Common myeloid progenitor, CD34-positive (primary cell): ENCODE data around the gene SEMA4D.

Experiments
- CTCF ChIA-PET: fragments of 350-600 bp; sonication (Branson Sonifier 250); formaldehyde crosslinking; loops from one replicate; lab custom pipeline; 2021; ENCODE audit warnings: antibody characterized with exemption; lab: Charles Lee
- POLR2A ChIA-PET: fragments of 350-600 bp; sonication (Branson Sonifier 250); formaldehyde crosslinking; loops from one replicate; lab custom pipeline; 2021; ENCODE audit warnings: antibody characterized with exemption; lab: Charles Lee
- DNase-seq, 3 donors: peaks; one replicate each; pipeline versions ENCODE4 v3.0.0 to v3.0.0-alpha.2; 2013
- H3K27ac ChIP-seq, 2 experiments: 1 replicate in 1 of 2; 2 replicates in 1 of 2; pipeline ENCODE4 v1.7.0; 2013; ENCODE audit warnings: inconsistent platforms in 2 of 2, low read length in 2 of 2, mild to moderate bottlenecking in 2 of 2, low read depth in 1 of 2, moderate library complexity in 1 of 2; ENCODE audit not compliant: severe bottlenecking in 2 of 2, insufficient read depth in 1 of 2, poor library complexity in 1 of 2
- H3K27me3 ChIP-seq, 5 experiments: replicated peaks in 2 of 5; 1 replicate in 3 of 5; 2 replicates in 2 of 5; pipeline versions ENCODE4 v1.6.1 to v1.7.0; 2013; ENCODE audit warnings: low read length in 4 of 5, mild to moderate bottlenecking in 2 of 5, moderate library complexity in 2 of 5, inconsistent platforms in 1 of 5; ENCODE audit not compliant: insufficient read depth in 5 of 5, control insufficient read depth in 4 of 5
- H3K36me3 ChIP-seq, 4 experiments: 1 replicate in 2 of 4; 2 replicates in 2 of 4; pipeline versions ENCODE4 v1.6.1 to v1.7.0; 2013; ENCODE audit warnings: low read length in 3 of 4, control low read depth in 1 of 4, mild to moderate bottlenecking in 1 of 4; ENCODE audit not compliant: control insufficient read depth in 4 of 4, insufficient read depth in 4 of 4
- H3K4me1 ChIP-seq, 4 experiments: 1 replicate in 3 of 4; 2 replicates in 1 of 4; pipeline versions ENCODE4 v1.6.1 to v1.7.1; 2013; ENCODE audit warnings: low read length in 3 of 4, mild to moderate bottlenecking in 3 of 4, control low read depth in 1 of 4, inconsistent platforms in 1 of 4, moderate library complexity in 1 of 4; ENCODE audit not compliant: control insufficient read depth in 4 of 4, insufficient read depth in 4 of 4; ENCODE audit errors: control extremely low read depth in 1 of 4
- H3K4me3 ChIP-seq, 7 experiments: 1 replicate in 4 of 7; 2 replicates in 3 of 7; pipeline versions ENCODE4 v1.5.1 to v1.7.0; 2013; ENCODE audit warnings: mild to moderate bottlenecking in 7 of 7, low read length in 6 of 7, moderate library complexity in 6 of 7, inconsistent platforms in 2 of 7, low read depth in 2 of 7, control low read depth in 1 of 7; ENCODE audit not compliant: insufficient read depth in 4 of 7, control insufficient read depth in 1 of 7; ENCODE audit errors: extremely low read depth in 1 of 7
- H3K9me3 ChIP-seq, 5 experiments: 1 replicate in 4 of 5; 2 replicates in 1 of 5; pipeline versions ENCODE4 v1.6.1 to v1.7.1; 2013; ENCODE audit warnings: low read length in 4 of 5, mild to moderate bottlenecking in 2 of 5, inconsistent platforms in 1 of 5, low read depth in 1 of 5, moderate library complexity in 1 of 5; ENCODE audit not compliant: control insufficient read depth in 4 of 5, insufficient read depth in 2 of 5; ENCODE audit errors: control extremely low read depth in 1 of 5
- WGBS: methylation state at CpG from one replicate; pipeline ENCODE4 v1.1.5; 2013; ENCODE audit not compliant: insufficient coverage; 5-methylcytosine and 5-hydroxymethylcytosine counted together

Gene SEMA4D

DNA sequence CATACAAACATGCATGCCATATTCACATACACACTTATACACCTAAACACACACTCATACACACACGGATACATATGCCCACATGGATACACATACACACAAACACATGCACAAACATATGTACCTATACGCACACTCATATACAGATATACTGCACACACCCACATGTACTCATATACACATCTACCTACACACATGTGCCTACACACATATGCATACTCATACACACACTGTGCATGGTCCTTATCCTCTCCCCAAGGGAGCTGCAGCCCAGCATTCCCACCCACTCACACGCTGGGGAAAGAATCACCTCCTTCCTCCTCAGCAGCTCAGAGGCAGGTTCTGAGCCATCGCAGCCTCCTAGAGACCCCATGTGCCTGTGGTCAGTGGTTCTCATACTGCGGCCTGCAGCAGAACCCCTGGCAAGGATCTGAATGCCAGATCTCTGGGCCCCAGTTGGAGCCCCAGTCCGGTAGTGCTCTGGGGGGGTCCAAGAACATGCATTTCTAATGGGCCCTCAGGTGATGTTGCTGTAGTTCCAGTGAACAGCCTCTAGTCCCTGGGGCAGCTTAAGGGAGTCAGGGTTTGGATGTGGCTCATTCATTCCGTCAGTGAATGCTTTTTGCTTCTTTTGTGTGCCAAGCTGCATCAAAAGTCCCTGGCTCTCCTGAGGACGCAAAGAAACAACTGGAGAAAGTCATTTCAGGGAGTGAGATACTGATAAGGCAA, 39.0 kb downstream of the SEMA4D start:
- Histone ChIP-seq H3K27ac (no peak overlapping the region), H3K4me1 (peaks cover 11 to 80% (median 71%) of the 10 kb centered on the region in 4 experiments), H3K27me3 (no peaks in the 10 kb centered on the region), H3K4me3 (no peak overlapping the region), H3K36me3 (peaks cover 0 to 30% (median 11%) of the 10 kb centered on the region in 4 experiments), H3K9me3 (no peaks in the 10 kb centered on the region)
- ChIA-PET CTCF (interaction anchor here (0.5 to 1.8 kb wide), 4 partner anchors 51 to 117 kb away, joined by 3 to 6 read pairs (median 3); no protein-coding TSS in a partner anchor), POLR2A (no interaction called here)
- WGBS: 92% methylated on average over 8 of the region's 8 CpGs
- DNase-seq: no peak

DNA sequence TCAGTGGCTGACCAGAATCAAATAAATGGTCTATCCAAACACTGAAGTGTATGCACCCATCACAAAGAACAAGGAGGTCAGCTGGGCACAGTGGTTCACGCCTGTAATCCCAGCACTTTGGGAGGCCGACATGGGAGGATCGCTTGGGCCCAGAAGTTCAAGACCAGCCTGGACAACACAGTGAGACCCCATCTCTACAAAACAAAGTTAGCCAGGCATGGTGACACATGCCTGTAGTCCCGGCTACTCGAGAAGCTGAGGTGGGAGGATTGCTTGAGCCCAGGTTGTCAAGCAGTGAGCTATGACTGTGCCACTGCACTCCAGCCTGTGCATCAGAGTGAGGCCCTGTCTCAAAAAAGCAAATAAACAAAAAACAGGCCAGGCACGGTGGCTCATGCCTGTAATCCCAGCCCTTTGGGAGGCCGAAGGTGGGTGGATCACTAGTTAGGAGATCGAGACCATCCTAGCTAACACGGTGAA, 40.5 kb downstream of the SEMA4D start:
- Histone ChIP-seq H3K36me3 (peaks cover 2 to 43% (median 13%) of the 10 kb centered on the region in 4 experiments), H3K4me3 (no peak overlapping the region), H3K4me1 (peaks cover 6 to 66% (median 58%) of the 10 kb centered on the region in 4 experiments), H3K9me3 (no peaks in the 10 kb centered on the region), H3K27ac (no peak overlapping the region), H3K27me3 (no peaks in the 10 kb centered on the region)
- CTCF ChIA-PET: interaction anchor here (1.0 to 2.5 kb wide), 5 partner anchors 26 to 141 kb away, joined by 3 to 16 read pairs (median 4); no protein-coding TSS in a partner anchor
- no peak for DNase-seq
- whole genome bisulfite sequencing: 92% methylated on average over 8 of the region's 9 CpGs
- POLR2A ChIA-PET: interaction anchor here (1.1 kb wide), 1 partner anchor 15 kb away, joined by 4 read pairs; no protein-coding TSS in a partner anchor

DNA sequence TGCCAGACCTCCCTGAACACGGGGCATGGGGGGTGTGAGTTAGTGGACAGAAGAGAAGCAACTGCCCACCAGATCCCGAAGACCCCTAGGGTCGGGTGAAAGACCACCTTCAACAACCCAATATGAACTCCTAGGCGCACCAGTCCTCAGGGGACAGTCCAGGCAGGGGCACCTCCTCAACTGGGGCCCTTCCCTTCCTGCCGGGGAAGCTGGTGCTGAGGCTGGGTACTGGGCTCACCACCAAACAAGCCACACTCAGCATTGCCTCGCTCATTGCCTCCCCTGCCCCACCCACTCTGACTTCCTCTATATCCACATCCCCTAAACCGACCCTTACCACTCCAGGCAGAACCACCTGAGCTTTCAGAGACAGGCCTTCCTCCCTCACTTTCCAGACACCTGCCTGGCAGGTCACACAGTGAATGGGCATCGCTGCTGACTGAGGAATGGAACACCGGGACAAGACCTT, 42.5 kb downstream of the SEMA4D start:
- Histone ChIP-seq H3K4me3 (peak overlapping the region in 1 of 7 experiments; percentile 40), H3K36me3 (peaks cover 5 to 44% (median 14%) of the 10 kb centered on the region in 4 experiments), H3K27me3 (no peaks in the 10 kb centered on the region), H3K4me1 (peaks cover 0 to 49% (median 42%) of the 10 kb centered on the region in 4 experiments), H3K9me3 (no peaks in the 10 kb centered on the region), H3K27ac (no peak overlapping the region)
- POLR2A ChIA-PET: no interaction called here
- CTCF ChIA-PET: interaction anchor here (0.8 to 2.5 kb wide), 5 partner anchors 8 to 94 kb away, joined by 3 to 16 read pairs (median 3); no protein-coding TSS in a partner anchor
- 43% methylated on average over 7 of the region's 9 CpGs for WGBS
- DNase-seq: peak in 2 of 3 donors; percentile 70 to 81

DNA sequence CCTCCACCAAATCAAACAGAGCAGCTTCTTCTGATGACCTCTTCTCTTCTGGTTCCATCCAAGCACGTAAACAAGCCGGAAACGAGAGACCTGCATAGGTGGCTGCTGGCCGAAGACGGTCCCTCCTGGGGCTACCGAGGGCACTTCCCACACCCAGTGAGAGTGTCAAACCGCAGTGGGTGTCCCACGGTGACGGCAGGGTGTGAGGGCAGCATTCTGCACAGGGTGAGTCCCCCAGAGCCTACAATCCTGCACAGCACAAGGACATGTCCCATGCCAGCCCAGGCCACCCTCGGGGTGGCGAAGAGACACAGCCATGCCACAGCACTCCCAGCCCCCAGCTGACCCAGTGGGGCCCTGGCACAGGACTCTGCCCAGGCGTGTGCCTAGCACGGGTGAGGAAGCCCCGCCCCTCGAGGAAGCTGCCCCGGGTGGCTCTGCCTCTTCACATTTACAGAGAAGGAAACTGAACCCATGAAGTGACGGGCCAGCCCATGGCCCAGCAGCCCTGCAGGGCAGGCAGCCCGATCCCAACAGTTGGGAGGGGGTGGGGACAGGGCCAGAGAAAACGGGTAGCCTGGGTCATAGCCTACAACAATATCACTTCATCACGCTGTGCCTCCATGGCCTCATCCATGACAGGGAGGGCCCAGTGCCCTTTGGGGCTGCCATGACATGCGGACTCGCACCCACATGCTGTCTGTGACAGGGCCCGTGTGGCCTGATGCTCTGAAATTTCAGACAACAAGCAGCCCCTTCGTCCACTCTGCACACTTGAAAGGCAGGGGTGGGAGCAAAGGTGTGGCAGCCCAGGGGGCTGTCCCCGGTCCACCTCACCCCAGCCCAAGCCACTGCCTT, 43.2 kb downstream of the SEMA4D start:
- H3K27me3 ChIP-seq: no peaks in the 10 kb centered on the region
- H3K4me3 ChIP-seq: peak overlapping the region in 2 of 7 experiments; percentile 28 to 40
- POLR2A ChIA-PET: no interaction called here
- H3K36me3 ChIP-seq: peaks cover 5 to 42% (median 18%) of the 10 kb centered on the region in 4 experiments
- H3K9me3 ChIP-seq: no peaks in the 10 kb centered on the region
- H3K27ac ChIP-seq: peak overlapping the region in 1 of 2 experiments; percentile 13
- CTCF ChIA-PET: interaction anchor here (1.2 to 1.8 kb wide), 2 partner anchors 94 to 114 kb away, joined by 4 read pairs; no protein-coding TSS in a partner anchor
- 84% methylated on average over 20 of the region's 25 CpGs for WGBS
- peaks cover 0 to 44% (median 37%) of the 10 kb centered on the region in 4 experiments for H3K4me1 ChIP-seq
- DNase-seq: no peak

DNA sequence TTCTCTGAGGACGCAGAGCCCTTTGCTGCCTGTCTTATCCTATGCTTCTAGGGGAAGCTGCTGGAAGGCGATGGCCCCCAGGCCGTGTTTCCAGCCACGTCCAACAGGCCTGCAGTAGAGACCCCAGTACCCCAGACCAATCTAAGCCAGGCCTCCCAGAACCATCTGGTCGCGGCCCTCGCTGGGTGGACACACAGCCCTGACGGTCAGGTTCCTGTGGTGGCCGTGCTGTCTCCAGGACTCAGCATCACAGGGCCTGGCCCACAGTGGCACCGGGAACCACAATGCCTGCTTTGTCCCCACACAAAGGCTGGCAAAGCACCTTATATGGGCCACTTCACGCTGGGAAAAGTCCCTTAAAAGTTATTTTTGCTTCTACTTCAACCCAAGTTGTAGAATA, 44.5 kb downstream of the SEMA4D start:
- no peak for DNase-seq
- H3K4me1 ChIP-seq: peaks cover 0 to 39% (median 32%) of the 10 kb centered on the region in 4 experiments
- H3K27ac ChIP-seq: no peak overlapping the region
- H3K36me3 ChIP-seq: peaks cover 5 to 44% (median 17%) of the 10 kb centered on the region in 4 experiments
- POLR2A ChIA-PET: no interaction called here
- WGBS: 98% methylated on average over 8 of the region's 11 CpGs
- CTCF ChIA-PET: interaction anchor here (1.1 to 1.8 kb wide), 3 partner anchors 11 to 115 kb away, joined by 4 read pairs; no protein-coding TSS in a partner anchor
- no peaks in the 10 kb centered on the region for H3K9me3 ChIP-seq
- no peak overlapping the region for H3K4me3 ChIP-seq
- H3K27me3 ChIP-seq: no peaks in the 10 kb centered on the region

DNA sequence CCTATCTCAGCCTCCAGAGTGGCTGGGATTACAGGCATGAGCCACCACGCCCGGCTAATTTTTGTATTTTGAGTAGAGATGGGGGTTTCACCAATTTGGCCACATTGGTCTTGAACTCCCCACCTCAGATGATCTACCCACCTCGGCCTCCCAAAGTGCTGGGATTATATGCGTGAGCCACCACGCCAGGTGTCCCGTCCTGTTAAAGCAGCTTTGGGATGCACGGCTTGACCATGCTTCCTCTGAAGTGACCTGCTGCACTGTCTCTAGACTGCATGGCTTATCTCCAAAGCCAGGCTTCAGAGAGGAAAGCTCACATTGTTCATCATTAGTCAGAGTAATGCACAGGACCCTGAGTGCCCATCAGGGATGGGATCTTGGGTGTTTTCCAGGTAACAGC, 45.4 kb downstream of the SEMA4D start:
- no peak overlapping the region for H3K4me3 ChIP-seq
- peaks cover 5 to 46% (median 16%) of the 10 kb centered on the region in 4 experiments for H3K36me3 ChIP-seq
- CTCF ChIA-PET: interaction anchor here (1.1 to 1.8 kb wide), 2 partner anchors 10 to 116 kb away, joined by 4 read pairs; no protein-coding TSS in a partner anchor
- H3K9me3 ChIP-seq: no peaks in the 10 kb centered on the region
- WGBS: 97% methylated on average over 5 of the region's 7 CpGs
- H3K4me1 ChIP-seq: peaks cover 0 to 40% (median 32%) of the 10 kb centered on the region in 4 experiments
- POLR2A ChIA-PET: no interaction called here
- no peak overlapping the region for H3K27ac ChIP-seq
- no peak for DNase-seq
- no peaks in the 10 kb centered on the region for H3K27me3 ChIP-seq
